Sigmoid colon (tissue), 4 donors: ENCODE data around the gene RPL19.

Experiments used
- CTCF ChIP-seq, 4 experiments: fragments of 450-650 bp in 3 of 4; fragments of 200-600 bp in 1 of 4; IDR thresholded peaks; one replicate each; pipeline ENCODE4 v1.5.1; 2016 to 2019; ENCODE audit warnings: antibody characterized with exemption in 4 of 4, mild to moderate bottlenecking in 3 of 4, moderate library complexity in 2 of 4
- EP300 ChIP-seq, 4 donors: sonication (generic); formaldehyde crosslinking; IDR thresholded peaks; one replicate each; pipeline ENCODE4 v1.6.1; 2017; ENCODE audit warnings: antibody characterized with exemption in 4 of 4
- POLR2A ChIP-seq, 2 donors: fragments of 450-650 bp; IDR thresholded peaks; one replicate each; pipeline ENCODE4 v1.6.1; 2016; ENCODE audit warnings: antibody characterized with exemption in 2 of 2, mild to moderate bottlenecking in 2 of 2, moderate library complexity in 2 of 2
- POLR2AphosphoS5 ChIP-seq, 4 donors: sonication (generic); formaldehyde crosslinking; IDR thresholded peaks; one replicate each; pipeline ENCODE4 v1.6.1; 2017; ENCODE audit warnings: antibody characterized with exemption in 4 of 4

- TF ChIP-seq CTCF (IDR thresholded peaks at IDR 0.05) (no peak), POLR2AphosphoS5 (IDR thresholded peaks at IDR 0.05) (no peak), POLR2A (IDR thresholded peaks at IDR 0.05) (no peak), EP300 (IDR thresholded peaks at IDR 0.05) (no peak)
Observed at GRCh38 chr17:39246274-39246673, 46.2 kb downstream of the RPL19 start.
